GM12878 (cell line): ENCODE data around the gene ARMC6.

Source experiments
- CREM ChIP-seq: IDR thresholded peaks from 2 replicates; pipeline ENCODE4 v1.6.1; 2014; ENCODE audit warnings: antibody characterized with exemption, low read depth
- EZH2 ChIP-seq: IDR thresholded peaks from 2 replicates; pipeline ENCODE4 v1.6.1; 2012; ENCODE audit warnings: low read depth, mild to moderate bottlenecking, control low read depth, inconsistent platforms, low read length, borderline replicate concordance; ENCODE audit not compliant: control insufficient read depth
- PBX3 ChIP-seq: IDR thresholded peaks from 2 replicates; pipeline ENCODE4 v1.6.1; 2011; ENCODE audit warnings: mild to moderate bottlenecking, low read depth, low read length, moderate library complexity; ENCODE audit not compliant: insufficient replicate concordance
- POLR2A ChIP-seq: IDR thresholded peaks from 2 replicates; pipeline ENCODE4 v1.6.1; 2011; ENCODE audit warnings: low read depth, mild to moderate bottlenecking, low read length
- ZNF24 ChIP-seq: fragments of 450-650 bp; IDR thresholded peaks from 2 replicates; pipeline ENCODE4 v1.6.1; 2017; ENCODE audit warnings: antibody characterized with exemption, mild to moderate bottlenecking

- no peak for TF ChIP-seq POLR2A
- no peak for TF ChIP-seq PBX3
- no peak for TF ChIP-seq ZNF24
- TF ChIP-seq EZH2 = no peak
- no peak for TF ChIP-seq CREM
Observed at GRCh38 chr19:19103167-19103566, 69.8 kb downstream of the ARMC6 start.
